ENCODE measurements around the gene BCAP31. TPM values are rescaled to one million over a fixed set of nuclear protein-coding genes. Genes with fewer than 3 reads are reported as not detected.

BCAP31 gene
- total and polyA plus RNA-seq, 2 of the 13 experiments (the other 11 are each of a cell fraction or from before 2014, with no cell fraction given), result 139 to 178 TPM

- no peak for TF ChIP-seq ZHX2 (IDR thresholded peaks at IDR 0.05; ENCODE audit: low read depth)
- TF ChIP-seq ZHX2 (CRISPR knock-in tag; IDR thresholded peaks at IDR 0.05; ENCODE audit: borderline replicate concordance), result no peak
- no peak; the same call in 1 of the 2 replicates for TF ChIP-seq ZNF281 (CRISPR knock-in tag; IDR thresholded peaks at IDR 0.05; ENCODE audit: borderline replicate concordance)
- TF ChIP-seq GABPB1 (CRISPR knock-in tag; IDR thresholded peaks at IDR 0.05), result peak; percentile 88
- TF ChIP-seq TEAD3 (CRISPR knock-in tag; optimal IDR thresholded peaks at IDR 0.05; ENCODE audit: borderline replicate concordance), result no peak
- no peak for TF ChIP-seq ZNF749 (CRISPR knock-in tag; IDR thresholded peaks at IDR 0.05; ENCODE audit: borderline replicate concordance)
- no peak for TF ChIP-seq MXD3 (CRISPR knock-in tag; IDR thresholded peaks at IDR 0.05)
- TF ChIP-seq SAP130 (CRISPR knock-in tag; IDR thresholded peaks at IDR 0.05; ENCODE audit: low read depth), result peak; percentile 81
- TF ChIP-seq SATB2 (CRISPR knock-in tag; IDR thresholded peaks at IDR 0.05), result no peak
- TF ChIP-seq ZNF556 (CRISPR knock-in tag; IDR thresholded peaks at IDR 0.05; ENCODE audit: borderline replicate concordance), result no peak
- peak; percentile 50; the same call in 1 of the 2 replicates for TF ChIP-seq KLF12 (CRISPR knock-in tag; IDR thresholded peaks at IDR 0.05; ENCODE audit: borderline replicate concordance)
- TF ChIP-seq ZNF607 (CRISPR knock-in tag; IDR thresholded peaks at IDR 0.05; ENCODE audit: borderline replicate concordance), result no peak
- TF ChIP-seq ZNF232 (CRISPR knock-in tag; IDR thresholded peaks at IDR 0.05; ENCODE audit: borderline replicate concordance), result no peak
- TF ChIP-seq HHEX (CRISPR knock-in tag; IDR thresholded peaks at IDR 0.05), result no peak
- TF ChIP-seq ZNF780A (CRISPR knock-in tag; IDR thresholded peaks at IDR 0.05), result no peak
- TF ChIP-seq GPBP1L1 (CRISPR knock-in tag; IDR thresholded peaks at IDR 0.05), result no peak
- TF ChIP-seq ZNF850 (CRISPR knock-in tag; conservative IDR thresholded peaks at IDR 0.05), result no peak
- TF ChIP-seq ONECUT2 (CRISPR knock-in tag; IDR thresholded peaks at IDR 0.05), result no peak
- no peak for TF ChIP-seq SMC3 (IDR thresholded peaks at IDR 0.05; ENCODE audit: low read length)
- no peak for TF ChIP-seq ZNF747 (CRISPR knock-in tag; IDR thresholded peaks at IDR 0.05; ENCODE audit: borderline replicate concordance)
Measured at GRCh38 chrX:153724252-153725038, at the start of gene BCAP31, which contains the start of gene ABCD1 (continued).

Measured in HepG2 (cell line).